A549 treated with Hydrocortisone at 1 μM for 4 hours (cell line): ENCODE measurements around the gene ATP4B. TPM values are rescaled to one million over a fixed set of nuclear protein-coding genes. Genes with fewer than 3 reads are reported as not detected.

Experiments used
- total RNA-seq: library from RNA; stranded (reverse); fragments of 200-300 nt; extraction: Qiagen RNA extraction; gene quantifications from 5 replicates; pipeline ENCODE4 v1.2.3, GENCODE V29; 2022

The ATP4B gene
- not detected in 5 replicates for total RNA-seq

DNA sequence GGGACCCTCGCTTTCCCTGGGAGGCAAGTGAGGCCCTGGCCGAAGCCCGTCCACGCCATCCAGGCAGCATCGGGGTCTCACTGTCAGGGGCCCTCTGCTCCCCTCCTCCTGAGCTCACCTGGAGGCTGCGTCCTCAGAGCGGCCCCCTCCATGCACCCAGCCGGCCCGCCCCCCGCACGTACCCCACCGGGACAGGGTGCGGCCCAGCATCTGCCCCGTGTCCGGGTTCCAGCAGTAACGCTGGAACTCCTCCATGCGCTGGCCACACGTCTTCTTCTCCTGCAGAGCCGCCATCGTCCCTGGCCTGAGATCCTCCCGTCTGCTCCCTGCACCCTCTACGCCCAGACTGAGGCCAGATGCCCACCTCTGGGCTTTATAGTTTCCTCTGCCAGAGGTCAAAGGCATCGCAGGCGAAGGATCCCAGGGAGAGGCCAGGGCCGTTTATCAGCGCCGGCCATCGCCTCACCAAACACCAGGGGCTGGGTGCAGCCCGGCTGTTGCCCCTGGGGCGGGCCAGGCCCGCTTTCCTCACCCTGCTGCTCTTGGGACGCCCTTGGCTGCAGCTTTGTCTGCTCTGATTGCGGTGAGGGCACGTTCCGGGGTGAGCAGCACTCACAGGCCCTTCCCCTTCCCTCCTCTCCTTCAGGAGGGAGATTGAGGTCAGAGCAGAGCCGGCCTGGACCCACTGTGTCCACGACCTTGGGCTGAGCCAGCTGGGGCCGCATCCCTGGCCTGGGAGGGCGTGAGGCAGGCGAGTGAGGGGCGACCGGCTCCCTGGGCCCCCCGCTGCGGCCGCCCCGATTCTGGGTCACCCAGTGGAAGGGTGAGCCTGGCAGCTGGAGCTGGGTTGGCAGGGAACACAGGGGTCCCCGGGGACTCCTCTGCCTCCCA is at the start of gene ATP4B:
Gene ATP4B, minus strand, starts transcription at position 348 of the 891 bp plus-strand sequence. Its CDS starts 54 bp downstream, at position 294.

DNA sequence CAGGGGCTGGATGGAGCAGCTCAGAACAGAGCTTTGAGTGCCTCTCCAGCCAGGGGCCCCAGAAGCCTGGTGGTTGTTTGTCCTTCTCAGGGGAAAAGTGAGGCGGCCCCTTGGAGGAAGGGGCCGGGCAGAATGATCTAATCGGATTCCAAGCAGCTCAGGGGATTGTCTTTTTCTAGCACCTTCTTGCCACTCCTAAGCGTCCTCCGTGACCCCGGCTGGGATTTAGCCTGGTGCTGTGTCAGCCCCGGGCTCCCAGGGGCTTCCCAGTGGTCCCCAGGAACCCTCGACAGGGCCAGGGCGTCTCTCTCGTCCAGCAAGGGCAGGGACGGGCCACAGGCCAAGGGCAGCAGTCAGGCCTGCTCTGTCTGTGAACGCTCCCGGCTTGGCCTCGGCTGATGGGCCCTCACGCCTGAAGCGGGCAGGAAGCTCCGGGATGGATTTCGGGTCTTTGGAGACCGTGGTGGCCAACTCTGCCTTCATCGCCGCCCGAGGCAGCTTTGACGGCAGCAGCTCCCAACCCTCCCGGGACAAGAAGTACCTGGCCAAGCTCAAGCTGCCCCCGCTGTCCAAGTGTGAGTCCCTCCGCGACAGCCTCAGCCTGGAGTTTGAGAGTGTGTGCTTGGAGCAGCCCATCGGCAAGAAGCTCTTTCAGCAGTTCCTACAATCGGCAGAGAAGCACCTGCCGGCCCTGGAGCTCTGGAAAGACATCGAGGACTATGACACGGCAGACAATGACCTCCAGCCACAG is 9.1 kb upstream of the ATP4B start, which contains the start of gene GRK1:
Gene GRK1, plus strand, starts transcription at position 269 of the 751 bp plus-strand sequence. Its CDS starts 168 bp downstream, at position 437.

Other genes with a start within 250 kb of the ATP4B start
- gene ADPRHL1, start 204.7 kb downstream of the ATP4B start, total RNA-seq: 14.4 to 18.4 TPM (median 14.5 TPM) in 5 replicates
- gene DCUN1D2, start 167.5 kb downstream of the ATP4B start, total RNA-seq: 8.7 to 11.1 TPM (median 9.7 TPM) in 5 replicates
- gene TFDP1, start 73.4 kb downstream of the ATP4B start, total RNA-seq: 99.8 to 106 TPM (median 103 TPM) in 5 replicates
- gene GRK1, start 9.0 kb upstream of the ATP4B start, total RNA-seq: 0.03 TPM in 1 of 5 replicates, not detected in the others
- gene TMEM255B, start 101.0 kb upstream of the ATP4B start, total RNA-seq: 0.54 to 1.0 TPM (median 0.87 TPM) in 5 replicates
- gene GAS6, start 205.9 kb upstream of the ATP4B start, total RNA-seq: 7.8 to 9.4 TPM (median 8.2 TPM) in 5 replicates